PFSK-1 (cell line): ENCODE results near the gene PPP1CC.

Experiments
- FOXP2 ChIP-seq: optimal IDR thresholded peaks from 2 replicates; pipeline ENCODE3; 2011; ENCODE audit warnings: borderline replicate concordance, control low read depth, inconsistent platforms; ENCODE audit not compliant: insufficient read depth; ENCODE audit errors: extremely low read length, extremely low read depth
- POLR2AphosphoS5 ChIP-seq: IDR thresholded peaks from 2 replicates; pipeline ENCODE4 v1.6.1; 2012; ENCODE audit warnings: low read depth, mild to moderate bottlenecking, control low read depth, low read length, moderate library complexity
- REST ChIP-seq, 2 experiments: IDR thresholded peaks; 2 replicates each; pipeline versions ENCODE4 v1.6.1 to v1.8.0; 2011 to 2012; ENCODE audit warnings: low read depth in 2 of 2, low read length in 2 of 2, control low read depth in 1 of 2, inconsistent platforms in 1 of 2, mild to moderate bottlenecking in 1 of 2, moderate library complexity in 1 of 2; ENCODE audit not compliant: insufficient read depth in 1 of 2
- SIN3A ChIP-seq: IDR thresholded peaks from 2 replicates; pipeline ENCODE4 v1.6.1; 2012; ENCODE audit warnings: mild to moderate bottlenecking, low read length, moderate library complexity, borderline replicate concordance; ENCODE audit not compliant: insufficient read depth
- TAF1 ChIP-seq: IDR thresholded peaks from 2 replicates; pipeline ENCODE4 v1.6.1; 2012; ENCODE audit warnings: low read length, control low read depth, borderline replicate concordance; ENCODE audit not compliant: insufficient read depth

GRCh38 chr12:110717037-110717436 is 25.7 kb downstream of the PPP1CC start:
- 0 out of 2 replicates have a peak, but pooled peaks have one; percentile 14 for TF ChIP-seq POLR2AphosphoS5
- no peak for TF ChIP-seq TAF1
- no peak for TF ChIP-seq SIN3A
- TF ChIP-seq FOXP2 = no peak
- no peak for TF ChIP-seq REST (IDR thresholded peaks at IDR 0.05; ENCODE audit: insufficient read depth in 1 of 2, low read depth in 2 of 2, low read length in 2 of 2)
